Measurements from ENCODE around the gene SEC61G.

Gene SEC61G

GRCh38 chr7:54764861-54765260 is 5.8 kb upstream of the SEC61G start:
- no peak for DNase-seq (ENCODE audit: low spot score)

DNA sequence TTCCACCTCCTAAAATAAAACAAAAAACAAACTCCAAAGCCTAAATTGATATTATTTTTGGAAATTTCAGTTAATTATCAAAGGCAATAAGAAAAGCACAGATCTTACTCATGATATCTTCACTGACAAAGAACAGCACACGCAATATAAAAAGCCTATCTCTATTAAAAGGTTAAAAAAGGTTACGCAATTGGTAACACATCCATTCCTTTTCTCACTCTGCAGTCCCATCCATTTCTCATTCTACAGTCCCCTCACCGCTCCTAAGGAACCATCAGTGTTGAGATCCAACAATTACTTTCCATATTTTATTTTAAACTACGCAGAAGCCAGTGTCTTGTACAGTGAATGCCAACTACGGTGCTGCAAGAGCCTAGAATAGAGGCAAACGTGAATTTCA is 1.3 kb downstream of the SEC61G start:
- no peak for DNase-seq (ENCODE audit: low spot score)

DNA sequence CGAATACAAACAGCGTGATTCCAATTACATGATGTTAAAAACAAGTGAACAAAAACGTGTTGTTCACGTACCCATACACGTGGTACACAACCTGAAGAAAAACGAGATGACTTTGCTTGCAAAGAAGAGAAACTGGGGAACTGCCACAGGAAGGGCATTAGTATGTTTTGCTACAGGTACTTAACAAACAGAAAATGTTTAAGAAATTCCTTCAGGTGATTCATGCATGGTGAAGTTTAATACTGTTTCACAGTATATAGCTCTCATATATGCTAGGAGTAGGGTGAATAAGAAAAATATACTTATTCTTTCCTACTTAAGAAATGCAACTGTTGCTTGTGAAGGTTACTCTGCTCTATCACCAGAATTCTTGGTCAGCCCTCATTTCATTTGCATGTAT is 9.8 kb downstream of the SEC61G start:
- no peak for DNase-seq (ENCODE audit: low spot score)

DNA sequence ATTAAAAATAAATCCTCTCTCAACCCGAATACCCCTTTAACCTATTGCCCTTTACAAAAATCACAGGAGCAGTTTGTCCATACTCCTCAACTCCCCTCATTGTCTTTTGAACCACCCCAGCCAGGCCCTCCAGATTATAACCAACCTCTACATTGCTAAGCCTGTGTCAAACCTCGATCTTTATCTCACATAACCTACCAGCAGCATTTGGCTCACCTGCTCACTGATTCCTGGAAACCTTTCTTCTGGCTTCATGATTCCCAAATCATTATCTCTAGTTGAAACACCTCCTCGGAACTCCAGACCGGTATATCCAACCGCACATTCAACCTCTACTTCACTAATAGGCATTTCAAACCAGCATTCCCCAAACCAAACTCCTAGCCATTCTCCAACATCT is 11.8 kb downstream of the SEC61G start:
- DNase-seq (ENCODE audit: low spot score), result no peak

GRCh38 chr7:54743580-54743979 is 15.4 kb downstream of the SEC61G start:
- DNase-seq (ENCODE audit: low spot score), result no peak

DNA sequence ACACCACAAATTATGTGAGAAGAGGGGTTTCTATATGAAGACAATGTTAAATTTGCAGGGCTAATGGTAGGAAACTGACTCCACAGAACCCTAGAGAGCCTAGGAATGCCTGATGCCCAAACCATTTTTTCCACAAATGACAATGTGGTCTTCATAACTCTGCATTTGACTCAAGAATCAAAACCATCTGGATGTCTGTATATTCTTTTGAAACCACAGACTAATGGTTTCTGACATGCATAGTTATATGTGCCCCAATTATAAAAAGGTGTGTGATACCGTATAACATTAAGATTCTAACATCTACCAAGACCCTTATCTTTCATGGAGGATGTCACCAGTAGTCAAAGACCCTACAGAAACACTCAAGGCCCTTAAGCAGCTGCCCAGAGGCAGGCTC is 20.3 kb downstream of the SEC61G start:
- DNase-seq (ENCODE audit: low spot score), result no peak

- no peak for DNase-seq (ENCODE audit: low spot score)
Observed at GRCh38 chr7:54729107-54729506, 29.9 kb downstream of the SEC61G start.

DNA sequence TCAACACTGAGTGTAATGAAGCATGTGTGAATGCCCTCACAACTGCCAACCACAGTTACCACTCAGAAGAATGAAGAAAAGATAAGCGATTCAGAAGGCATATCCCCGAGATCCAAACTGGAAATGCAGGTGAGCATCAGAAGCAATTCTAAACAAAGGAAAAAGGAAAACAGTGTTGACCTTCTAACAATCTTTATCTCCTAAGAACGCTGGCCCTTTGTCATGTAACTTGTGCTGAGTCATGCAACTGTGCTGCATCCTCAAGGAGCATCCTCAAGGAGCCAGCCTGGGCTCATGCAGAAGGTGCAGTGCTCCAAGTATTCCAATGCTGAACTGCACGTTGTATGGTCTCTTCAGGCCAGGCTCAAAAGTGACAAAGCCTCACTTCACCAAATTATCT is 30.6 kb downstream of the SEC61G start:
- DNase-seq (ENCODE audit: low spot score), result no peak

DNA sequence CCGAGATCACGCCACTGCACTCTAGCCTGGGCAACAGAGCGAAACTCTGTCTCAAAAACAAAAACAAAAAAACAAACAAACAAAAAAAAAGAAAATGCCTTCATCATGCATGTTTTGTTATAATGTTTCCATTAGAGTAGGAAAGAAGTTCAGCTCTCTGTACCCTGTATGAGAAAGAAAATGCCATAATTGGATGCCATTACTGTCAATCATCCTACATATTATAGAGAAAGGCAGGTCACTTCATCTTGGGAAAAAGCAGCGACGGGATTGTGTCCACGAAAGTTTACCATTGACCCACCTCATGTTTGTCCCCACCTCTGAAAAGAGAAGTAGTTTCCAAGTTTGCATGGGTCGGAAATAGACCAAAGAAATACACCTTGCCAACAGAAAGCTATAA is 33.8 kb downstream of the SEC61G start:
- no peak for DNase-seq (ENCODE audit: low spot score)

- DNase-seq (ENCODE audit: low spot score), result no peak
Observed at GRCh38 chr7:54722502-54722901, 36.5 kb downstream of the SEC61G start.

DNA sequence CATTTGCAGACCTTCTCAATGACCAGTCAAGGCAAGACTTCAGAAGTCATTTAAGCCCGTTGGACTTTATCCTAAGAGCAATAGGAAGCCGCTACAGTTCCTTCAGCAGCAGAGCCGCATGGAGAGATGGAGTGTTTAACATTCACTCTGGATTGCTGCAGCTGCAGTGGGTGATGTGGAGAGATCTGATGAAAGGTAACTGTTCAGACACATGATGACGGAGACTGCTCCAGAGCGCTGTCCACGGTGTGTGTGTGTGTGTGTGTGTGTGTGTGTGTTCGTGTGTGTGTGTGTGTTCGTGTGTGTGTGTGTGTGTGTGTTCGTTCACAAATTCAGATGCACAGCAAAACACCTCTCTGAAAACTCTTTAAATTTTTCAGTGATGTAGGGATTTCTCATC is 37.0 kb downstream of the SEC61G start:
- no peak for DNase-seq (ENCODE audit: low spot score)

DNA sequence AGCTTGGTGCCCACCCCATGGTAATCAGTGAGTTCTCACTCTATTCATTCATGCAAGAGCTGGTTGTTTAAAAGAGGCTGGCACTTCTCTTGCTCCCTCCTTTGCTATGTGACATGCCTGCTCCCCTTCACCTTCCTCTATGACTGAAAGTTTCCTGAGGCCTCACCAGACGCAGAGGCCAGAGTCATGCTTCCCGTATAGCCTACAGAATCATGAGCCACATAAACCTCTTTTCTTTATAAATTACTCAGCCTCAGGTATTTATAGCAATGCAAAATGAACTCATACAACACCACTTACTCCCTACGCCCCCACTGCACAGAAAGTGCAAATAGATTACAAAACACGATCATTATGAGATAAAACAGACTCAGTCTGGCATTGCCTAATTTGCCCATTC is 39.0 kb downstream of the SEC61G start:
- no peak for DNase-seq (ENCODE audit: low spot score)

DNA sequence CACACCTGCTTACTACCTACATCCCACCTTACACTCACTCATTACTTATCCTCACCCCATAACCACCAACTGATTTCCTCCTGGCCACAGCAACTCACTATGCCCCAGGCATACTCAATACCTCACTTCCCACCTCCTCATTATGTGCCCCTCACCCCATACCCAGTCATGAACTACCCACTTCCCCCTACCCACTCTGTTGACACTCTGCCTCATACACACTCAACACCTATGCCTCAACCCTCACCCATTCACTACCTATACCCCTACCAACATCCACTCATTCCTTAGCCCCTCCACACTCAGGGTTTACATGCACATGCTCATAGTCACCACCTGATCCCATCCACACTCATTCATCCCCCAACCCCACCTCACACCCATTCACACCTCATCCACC is 39.6 kb downstream of the SEC61G start:
- no peak for DNase-seq (ENCODE audit: low spot score)

DNA sequence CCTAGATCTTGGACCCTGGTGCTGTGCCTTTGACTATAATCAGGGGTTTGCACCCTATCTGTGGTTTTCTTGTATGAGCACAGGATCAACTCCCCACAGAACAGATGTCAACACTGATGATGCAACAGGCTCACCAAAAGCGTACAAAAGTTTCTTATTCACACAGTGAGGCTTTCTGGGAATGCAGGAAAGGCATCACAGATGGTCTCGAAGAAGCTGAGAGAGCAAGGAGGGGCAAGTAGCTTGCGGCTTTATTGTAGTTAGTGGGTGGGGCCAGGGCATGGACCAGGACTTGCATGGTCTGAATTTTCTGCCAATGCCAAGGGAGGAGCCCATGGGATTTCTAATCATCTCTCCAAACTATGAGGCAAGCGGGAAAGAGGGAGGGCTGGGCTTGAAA is 46.2 kb downstream of the SEC61G start:
- no peak for DNase-seq (ENCODE audit: low spot score)

DNA sequence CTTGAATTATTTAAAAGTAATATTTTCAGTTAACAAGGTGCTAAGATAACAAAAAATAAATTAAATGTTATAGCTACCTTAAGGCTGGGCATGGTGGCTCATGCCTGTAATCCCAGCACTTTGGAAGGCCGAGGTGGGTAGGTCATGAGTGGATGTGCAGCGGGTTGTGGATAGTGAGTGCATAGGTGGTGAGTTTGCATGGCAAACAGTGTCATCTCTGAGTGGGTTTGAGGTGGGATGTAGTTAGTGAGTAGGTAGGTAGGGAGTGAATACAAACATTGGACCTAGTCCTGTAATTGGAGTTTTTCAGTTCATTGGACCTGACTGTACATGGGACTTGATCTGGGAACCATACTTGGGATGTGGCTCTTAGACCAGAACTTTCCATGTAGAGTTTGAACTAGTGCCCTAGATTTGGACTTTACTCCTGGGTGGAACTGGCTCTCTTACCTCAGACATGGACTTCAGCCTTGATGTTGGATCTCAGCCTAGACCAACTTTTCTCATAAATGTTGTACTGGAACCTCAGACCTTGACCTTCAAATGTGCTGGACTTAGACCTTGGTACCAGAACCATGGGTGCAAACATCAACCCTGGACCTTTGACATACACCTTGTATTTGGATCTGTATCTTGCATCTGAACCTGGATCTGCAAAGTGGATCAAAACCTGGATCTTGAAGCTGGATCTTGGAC is 47.0 kb downstream of the SEC61G start:
- DNase-seq (ENCODE audit: low spot score), result no peak

- DNase-seq (ENCODE audit: low spot score), result no peak
Observed at GRCh38 chr7:54709283-54709682, 49.7 kb downstream of the SEC61G start.

GRCh38 chr7:54705436-54705835 is 53.6 kb downstream of the SEC61G start:
- peak; percentile 3 for DNase-seq (ENCODE audit: low spot score)

DNA sequence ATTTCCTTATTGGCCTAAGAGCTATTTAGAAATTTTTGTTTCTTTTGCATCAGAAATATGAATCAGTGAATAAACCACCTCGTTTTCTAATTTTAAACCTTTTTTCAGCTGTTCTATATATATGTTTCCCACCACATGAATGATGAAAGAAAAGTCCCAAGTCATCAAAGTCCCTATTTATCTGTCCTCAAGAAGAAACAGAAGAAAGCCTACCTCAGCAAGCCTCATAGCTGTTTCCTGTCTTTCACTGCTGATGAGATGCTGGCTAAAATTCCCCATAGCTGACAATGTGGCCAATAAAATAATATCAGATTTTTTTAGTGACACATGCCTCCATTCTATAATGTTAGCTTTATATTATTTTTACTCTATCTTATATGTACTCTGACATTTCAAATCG is 54.2 kb downstream of the SEC61G start:
- no peak for DNase-seq (ENCODE audit: low spot score)

Data from pons (tissue), 1 donor.